ENCODE results near the gene DOCK8.

Gene DOCK8

GRCh38 chr9:265209-265870 lies 50.7 kb downstream of the DOCK8 start:
- Histone ChIP-seq H3K36me3 (no peaks in the 10 kb centered on the region), H3K9me3 (no peaks in the 10 kb centered on the region), H3K4me3 (ENCODE audit: low read depth, low read length) (no peak overlapping the region), H3K4me1 (no peaks in the 10 kb centered on the region), H3K27me3 (no peaks in the 10 kb centered on the region)
- no peak for DNase-seq
- TF ChIP-seq CTCF (IDR thresholded peaks at IDR 0.05; ENCODE audit: low read depth, low read length): no peak

- H3K9me3 ChIP-seq: no peaks in the 10 kb centered on the region
- no peaks in the 10 kb centered on the region for H3K36me3 ChIP-seq
- DNase-seq: no peak
- no peaks in the 10 kb centered on the region for H3K4me1 ChIP-seq
- no peak for TF ChIP-seq CTCF (IDR thresholded peaks at IDR 0.05; ENCODE audit: low read depth, low read length)
- no peaks in the 10 kb centered on the region for H3K27me3 ChIP-seq
- no peak overlapping the region for H3K4me3 ChIP-seq (ENCODE audit: low read depth, low read length)
These were observed 51.6 kb downstream of the DOCK8 start for GRCh38 chr9:266228-266627.

DNA sequence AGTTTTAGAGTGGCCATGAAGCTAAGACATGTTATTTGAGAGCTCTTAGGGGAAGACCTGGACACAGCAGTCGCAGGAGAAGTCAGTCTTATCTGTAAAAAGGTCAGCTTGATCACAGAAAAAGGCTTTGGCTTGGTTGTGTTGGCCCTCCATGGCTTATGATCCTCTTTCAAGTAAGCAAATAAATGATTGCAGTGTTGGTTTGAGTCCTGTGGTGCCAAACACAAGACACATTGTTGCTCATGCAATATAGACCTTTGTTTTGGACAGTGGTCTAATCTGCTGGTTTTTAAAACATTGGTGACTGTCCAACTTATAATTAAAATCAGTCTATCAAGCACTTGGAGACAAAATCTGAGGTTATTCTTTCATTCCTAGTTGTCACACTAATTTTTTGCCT lies 54.0 kb downstream of the DOCK8 start:
- Histone ChIP-seq H3K4me1 (no peaks in the 10 kb centered on the region), H3K27me3 (no peaks in the 10 kb centered on the region), H3K4me3 (ENCODE audit: low read depth, low read length) (no peak overlapping the region), H3K9me3 (no peaks in the 10 kb centered on the region), H3K36me3 (no peaks in the 10 kb centered on the region)
- DNase-seq: no peak
- TF ChIP-seq CTCF (IDR thresholded peaks at IDR 0.05; ENCODE audit: low read depth, low read length): no peak

DNA sequence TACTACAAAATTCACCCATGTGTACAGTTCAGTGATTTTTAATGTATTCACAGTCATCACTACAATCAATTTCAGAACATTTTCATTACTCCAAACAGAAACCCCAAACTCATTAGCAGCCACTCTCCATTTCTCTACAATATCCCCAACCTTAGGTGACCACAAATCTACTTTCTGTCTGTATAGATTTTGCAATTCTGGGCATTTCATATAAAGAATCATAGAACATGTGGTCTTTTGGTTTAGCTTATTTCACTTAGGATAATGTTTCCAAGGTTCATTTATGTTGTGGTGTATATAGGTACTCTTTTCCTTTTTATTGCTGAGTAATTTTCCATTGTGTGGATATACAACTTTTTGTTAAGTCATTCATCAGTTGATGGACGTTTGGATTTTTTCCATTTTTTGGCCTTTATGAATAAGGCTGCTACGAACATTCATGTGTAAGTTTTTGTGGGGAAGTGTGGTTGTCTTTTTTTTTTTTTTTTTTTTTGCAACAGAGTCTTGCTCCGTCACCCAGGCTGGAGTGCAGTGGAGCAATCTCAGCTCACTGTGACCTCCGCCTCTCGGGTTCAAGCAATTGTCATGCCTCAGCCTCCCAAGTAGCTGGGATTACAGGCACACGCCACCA lies 54.5 kb downstream of the DOCK8 start:
- no peaks in the 10 kb centered on the region for H3K27me3 ChIP-seq
- no peaks in the 10 kb centered on the region for H3K4me1 ChIP-seq
- H3K36me3 ChIP-seq: no peaks in the 10 kb centered on the region
- DNase-seq: no peak
- no peak for TF ChIP-seq CTCF (IDR thresholded peaks at IDR 0.05; ENCODE audit: low read depth, low read length)
- H3K9me3 ChIP-seq: no peaks in the 10 kb centered on the region
- H3K4me3 ChIP-seq (ENCODE audit: low read depth, low read length): no peak overlapping the region

DNA sequence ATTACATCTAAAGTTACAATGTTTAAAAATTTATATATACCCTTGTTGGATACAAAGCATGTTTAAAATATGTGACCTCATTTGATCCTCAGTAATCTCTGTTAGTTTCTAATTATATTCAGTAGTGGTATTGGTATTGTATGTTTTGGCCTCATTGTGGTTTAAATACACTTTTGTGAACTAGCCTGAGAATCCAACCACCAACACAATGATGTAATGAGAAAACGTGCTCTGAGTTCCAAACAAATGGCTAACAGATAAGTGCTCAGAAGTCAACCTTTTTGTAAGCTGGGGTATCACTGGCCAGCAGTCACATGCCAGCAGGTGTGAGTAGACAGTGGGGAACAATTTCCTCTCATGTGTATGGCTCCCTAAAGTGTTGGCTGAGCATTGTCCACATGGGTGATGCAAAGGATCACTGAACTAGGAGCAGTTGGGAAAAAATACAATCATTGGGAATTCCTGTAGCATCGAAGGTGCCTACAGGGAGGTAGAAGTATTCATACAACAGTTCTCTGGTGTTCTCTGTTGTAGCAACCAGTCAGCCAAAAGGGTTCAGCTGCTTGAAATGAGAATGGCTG lies 56.1 kb downstream of the DOCK8 start:
- Histone ChIP-seq H3K4me1 (no peaks in the 10 kb centered on the region), H3K36me3 (no peaks in the 10 kb centered on the region), H3K27me3 (no peaks in the 10 kb centered on the region), H3K4me3 (ENCODE audit: low read depth, low read length) (no peak overlapping the region), H3K9me3 (no peaks in the 10 kb centered on the region)
- DNase-seq: no peak
- no peak for TF ChIP-seq CTCF (IDR thresholded peaks at IDR 0.05; ENCODE audit: low read depth, low read length)

Data from BE2C (cell line).